DND-41 (cell line): ENCODE results near the gene MYDGF.

Experiments used
- CTCF ChIP-seq: IDR thresholded peaks from 2 replicates; pipeline ENCODE4 v1.5.1; 2012; ENCODE audit warnings: borderline replicate concordance, low read length, moderate library complexity, mild to moderate bottlenecking; ENCODE audit not compliant: poor library complexity, severe bottlenecking; ENCODE audit errors: extremely low read depth
- EZH2 ChIP-seq: IDR thresholded peaks from 3 replicates; pipeline ENCODE4 v1.6.1; 2012; ENCODE audit warnings: borderline replicate concordance, low read depth, mild to moderate bottlenecking, moderate library complexity, low read length, inconsistent platforms; ENCODE audit not compliant: severe bottlenecking

GRCh38 chr19:4711211-4711610 lies 41.1 kb upstream of the MYDGF start:
- TF ChIP-seq CTCF = no peak
- no peak for TF ChIP-seq EZH2
